ENCODE measurements around the gene KIF3C. TPM values are rescaled to one million over a fixed set of nuclear protein-coding genes. Genes with fewer than 3 reads are reported as not detected.
A peak's percentile ranks its signal among the peaks of the same experiment; 100 is the strongest.

The KIF3C gene
- total RNA-seq, 1 experiment from 2014 or later, result 17.5 TPM

- no peak for DNase-seq (ENCODE audit: low read depth)
These were observed 100.5 kb downstream of the KIF3C start for GRCh38 chr2:25881764-25882163.

GRCh38 chr2:25879133-25879730 is 103.1 kb downstream of the KIF3C start:
- DNase-seq (ENCODE audit: low read depth), result peak; percentile 73

GRCh38 chr2:25878361-25879132 is 103.8 kb downstream of the KIF3C start, which contains the start of gene ASXL2:
Gene ASXL2 (minus strand): TSS chr2:25878487. CDS start chr2:25878222, 265 bp downstream.
- peak; percentile 98 for DNase-seq (ENCODE audit: low read depth)

- peak; percentile 70 for DNase-seq (ENCODE audit: low read depth)
These were observed 104.6 kb downstream of the KIF3C start for GRCh38 chr2:25877431-25878360.

Small RNAs within 50 kb of the gene (small RNA-seq; reads per million reads assigned to genes)
- gene NDUFB4P4, result not detected
- gene UQCRHP2, result not detected

Other genes with a start within 250 kb of the KIF3C start
- gene ASXL2, start 104.0 kb downstream of the KIF3C start, total RNA-seq (2014; rRNA removed; shearing (Covaris generic)), result 13.2 and 13.9 TPM in 2 replicates
- 100.0 and 126 TPM in 2 replicates for gene RAB10, start 51.6 kb upstream of the KIF3C start, total RNA-seq (2014; rRNA removed; shearing (Covaris generic))
- gene GAREM2, start 190.6 kb upstream of the KIF3C start, total RNA-seq (2014; rRNA removed; shearing (Covaris generic)), result 1.5 and 2.3 TPM in 2 replicates